CD4-positive, alpha-beta T cell (primary cell): ENCODE measurements around the gene RBBP7. TPM values are rescaled to one million over a fixed set of nuclear protein-coding genes. Genes with fewer than 3 reads are reported as not detected.

Source experiments
- ATAC-seq: fragments of 200-7000 bp; cut with Tn5 transposase; one replicate; pipeline ENCODE4 v1.10.0; 2022; ENCODE audit warnings: mild to moderate bottlenecking; ENCODE audit not compliant: poor library complexity
- CTCF ChIA-PET: fragments of 350-600 bp; sonication (Branson Sonifier 250); formaldehyde crosslinking; loops from one replicate; lab custom pipeline; 2021; ENCODE audit warnings: antibody characterized with exemption, inconsistent platforms; lab: Charles Lee
- POLR2A ChIA-PET: fragments of 350-600 bp; sonication (Branson Sonifier 250); formaldehyde crosslinking; loops from one replicate; lab custom pipeline; 2021; ENCODE audit warnings: antibody characterized with exemption, inconsistent platforms; lab: Charles Lee
- DNase-seq, 14 experiments: peaks; one replicate each; pipeline ENCODE4 v3.0.0-alpha.2; 2013 to 2020; ENCODE audit warnings: mixed read lengths in 2 of 14
- H3K27ac ChIP-seq, 2 donors: one replicate each; pipeline versions ENCODE4 v1.5.1 to v1.7.0; 2013; ENCODE audit warnings: low read length in 2 of 2, low read depth in 1 of 2, mild to moderate bottlenecking in 1 of 2
- H3K27me3 ChIP-seq, 2 experiments: 1 replicate in 1 of 2; 2 replicates in 1 of 2; pipeline versions ENCODE4 v1.6.1 to v1.7.0; 2013; ENCODE audit warnings: low read length in 2 of 2, control low read depth in 1 of 2, mild to moderate bottlenecking in 1 of 2, moderate library complexity in 1 of 2; ENCODE audit not compliant: insufficient read depth in 2 of 2, control insufficient read depth in 1 of 2
- H3K36me3 ChIP-seq: one replicate; pipeline ENCODE4 v1.6.1; 2013; ENCODE audit warnings: low read length, control low read depth; ENCODE audit not compliant: insufficient read depth
- H3K4me1 ChIP-seq: one replicate; pipeline ENCODE4 v1.6.1; 2013; ENCODE audit warnings: low read length, control low read depth; ENCODE audit not compliant: insufficient read depth
- H3K4me3 ChIP-seq: one replicate; pipeline ENCODE4 v1.5.1; 2013; ENCODE audit warnings: mild to moderate bottlenecking, low read length, moderate library complexity
- H3K9me3 ChIP-seq, 2 experiments: 1 replicate in 1 of 2; 2 replicates in 1 of 2; pipeline versions ENCODE4 v1.6.1 to v1.7.0; 2013; ENCODE audit warnings: low read length in 2 of 2, mild to moderate bottlenecking in 2 of 2, control low read depth in 1 of 2, moderate library complexity in 1 of 2; ENCODE audit not compliant: control insufficient read depth in 1 of 2, insufficient read depth in 1 of 2
- H3K27ac Mint-ChIP-seq: one replicate; pipeline ENCODE4 v1.8.0; 2020; ENCODE audit warnings: mixed read lengths
- H3K27me3 Mint-ChIP-seq: one replicate; pipeline ENCODE4 v1.8.0; 2021; ENCODE audit warnings: mixed read lengths
- H3K36me3 Mint-ChIP-seq: one replicate; pipeline ENCODE4 v1.8.0; 2021; ENCODE audit warnings: low read depth, mixed read lengths
- H3K4me1 Mint-ChIP-seq: one replicate; pipeline ENCODE4 v1.8.0; 2021; ENCODE audit warnings: low read depth, mixed read lengths
- H3K4me3 Mint-ChIP-seq: one replicate; pipeline ENCODE4 v1.8.0; 2020; ENCODE audit warnings: mild to moderate bottlenecking, mixed read lengths
- H3K9me3 Mint-ChIP-seq: one replicate; pipeline ENCODE4 v1.8.0; 2020; ENCODE audit warnings: mixed read lengths
- intact Hi-C, 2 experiments: fragments of 100-400 bp; cut with DNase I in 1 of 2; cut with micrococcal nuclease in 1 of 2; formaldehyde crosslinking; loops; one replicate each; pipeline versions ENCODE4 v1.15.1 to v1.9.0; 2023 to 2025; cut with DNase I, micrococcal nuclease
- total RNA-seq, 174 experiments: library from RNA in 2 of 174; stranded (reverse) in 2 of 174; gene quantifications; one replicate each; pipeline ENCODE4 v1.2.3 and lab custom pipeline; 2021 to 2026
- TF ChIP-seq, protein P1 (sequence below): fragments of 200-600 bp; IDR thresholded peaks from one replicate; pipeline ENCODE4 v1.8.0; 2022; ENCODE audit warnings: antibody characterized with exemption, mild to moderate bottlenecking

Gene RBBP7
- total RNA-seq, 2 experiments from 2014 or later: 104 to 110 TPM

DNA sequence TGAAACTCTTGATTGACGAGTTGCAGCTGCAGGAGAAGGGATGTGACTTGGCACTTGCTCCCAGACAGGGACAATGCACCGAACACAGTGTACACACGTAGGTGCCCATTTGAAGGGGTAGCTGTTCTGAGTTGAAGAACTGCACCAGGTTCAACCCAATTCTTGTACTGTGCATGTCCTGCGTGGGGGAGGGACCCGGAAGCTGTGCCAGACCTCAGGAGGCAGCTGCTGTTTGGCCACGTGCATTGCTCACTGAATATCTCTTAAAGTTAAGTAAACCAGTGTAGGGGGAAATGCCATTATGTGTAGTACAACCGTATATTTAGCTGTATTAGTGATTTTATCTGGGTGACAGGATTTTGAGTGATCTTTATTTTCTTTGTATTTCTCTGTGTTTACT, 12.0 kb upstream of the RBBP7 start:
- Mint-ChIP-seq H3K4me1 (peaks cover 4% of the 10 kb centered on the region), H3K27me3 (no peaks in the 10 kb centered on the region), H3K9me3 (no peaks in the 10 kb centered on the region), H3K36me3 (no peaks in the 10 kb centered on the region), H3K4me3 (peak overlapping the region; percentile 87), H3K27ac (peak overlapping the region; percentile 81)
- Histone ChIP-seq H3K9me3 (no peaks in the 10 kb centered on the region), H3K4me3 (peak overlapping the region; percentile 63), H3K27ac (no peak overlapping the region), H3K4me1 (peaks cover 12% of the 10 kb centered on the region), H3K36me3 (no peaks in the 10 kb centered on the region), H3K27me3 (peaks cover 4 to 5% of the 10 kb centered on the region in 2 experiments)
- TF ChIP-seq, protein P1, sequence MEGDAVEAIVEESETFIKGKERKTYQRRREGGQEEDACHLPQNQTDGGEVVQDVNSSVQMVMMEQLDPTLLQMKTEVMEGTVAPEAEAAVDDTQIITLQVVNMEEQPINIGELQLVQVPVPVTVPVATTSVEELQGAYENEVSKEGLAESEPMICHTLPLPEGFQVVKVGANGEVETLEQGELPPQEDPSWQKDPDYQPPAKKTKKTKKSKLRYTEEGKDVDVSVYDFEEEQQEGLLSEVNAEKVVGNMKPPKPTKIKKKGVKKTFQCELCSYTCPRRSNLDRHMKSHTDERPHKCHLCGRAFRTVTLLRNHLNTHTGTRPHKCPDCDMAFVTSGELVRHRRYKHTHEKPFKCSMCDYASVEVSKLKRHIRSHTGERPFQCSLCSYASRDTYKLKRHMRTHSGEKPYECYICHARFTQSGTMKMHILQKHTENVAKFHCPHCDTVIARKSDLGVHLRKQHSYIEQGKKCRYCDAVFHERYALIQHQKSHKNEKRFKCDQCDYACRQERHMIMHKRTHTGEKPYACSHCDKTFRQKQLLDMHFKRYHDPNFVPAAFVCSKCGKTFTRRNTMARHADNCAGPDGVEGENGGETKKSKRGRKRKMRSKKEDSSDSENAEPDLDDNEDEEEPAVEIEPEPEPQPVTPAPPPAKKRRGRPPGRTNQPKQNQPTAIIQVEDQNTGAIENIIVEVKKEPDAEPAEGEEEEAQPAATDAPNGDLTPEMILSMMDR: no peak
- intact Hi-C loops: loop anchor here in 1 of 2 experiments (5.0 kb wide), 1 partner anchor 65 kb away; the partner anchor contains the start of gene REPS2
- ChIA-PET POLR2A (interaction anchor here (1.4 to 4.2 kb wide), 5 partner anchors 9 to 1027 kb away, joined by 4 to 23 read pairs (median 7); partner anchors contain the start of genes AP1S2, RBBP7 and REPS2), CTCF (interaction anchor here (0.7 to 2.8 kb wide), 7 partner anchors 8 to 164 kb away, joined by 3 to 30 read pairs (median 10); partner anchors contain the start of gene RBBP7)
- ATAC-seq (no peak), DNase-seq (peak in 2 of 14 experiments; percentile 17 to 31)

DNA sequence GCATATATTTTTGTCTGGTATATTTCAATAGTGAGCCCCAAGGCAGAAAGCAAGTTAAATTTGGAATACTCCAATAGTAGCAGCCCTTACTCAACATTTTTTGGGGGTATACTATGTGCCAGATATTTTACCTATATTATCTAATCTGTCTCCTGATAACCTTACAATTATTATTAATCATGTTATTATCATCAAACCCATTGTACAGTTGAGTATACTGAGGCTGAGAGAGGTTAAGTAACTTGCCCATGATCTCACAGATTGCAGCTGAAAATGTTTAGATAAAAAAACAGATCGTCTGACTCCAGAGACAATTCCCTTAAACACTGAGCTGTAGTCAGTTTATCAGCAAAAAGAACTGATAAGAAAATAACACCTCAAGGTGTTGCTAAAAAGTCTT, 6.5 kb upstream of the RBBP7 start:
- Histone ChIP-seq H3K4me3 (no peak overlapping the region), H3K36me3 (no peaks in the 10 kb centered on the region), H3K4me1 (no peaks in the 10 kb centered on the region), H3K27ac (no peak overlapping the region), H3K9me3 (no peaks in the 10 kb centered on the region), H3K27me3 (peaks cover 0 to 5% of the 10 kb centered on the region in 2 experiments)
- CTCF ChIA-PET: no interaction called here
- Mint-ChIP-seq H3K27ac (no peak overlapping the region), H3K4me1 (no peaks in the 10 kb centered on the region), H3K36me3 (no peaks in the 10 kb centered on the region), H3K4me3 (no peak overlapping the region), H3K9me3 (no peaks in the 10 kb centered on the region), H3K27me3 (no peaks in the 10 kb centered on the region)
- TF ChIP-seq, protein P1: no peak
- POLR2A ChIA-PET: no interaction called here
- ATAC-seq (no peak), DNase-seq (no peak)
- intact Hi-C loops: no loop called here

DNA sequence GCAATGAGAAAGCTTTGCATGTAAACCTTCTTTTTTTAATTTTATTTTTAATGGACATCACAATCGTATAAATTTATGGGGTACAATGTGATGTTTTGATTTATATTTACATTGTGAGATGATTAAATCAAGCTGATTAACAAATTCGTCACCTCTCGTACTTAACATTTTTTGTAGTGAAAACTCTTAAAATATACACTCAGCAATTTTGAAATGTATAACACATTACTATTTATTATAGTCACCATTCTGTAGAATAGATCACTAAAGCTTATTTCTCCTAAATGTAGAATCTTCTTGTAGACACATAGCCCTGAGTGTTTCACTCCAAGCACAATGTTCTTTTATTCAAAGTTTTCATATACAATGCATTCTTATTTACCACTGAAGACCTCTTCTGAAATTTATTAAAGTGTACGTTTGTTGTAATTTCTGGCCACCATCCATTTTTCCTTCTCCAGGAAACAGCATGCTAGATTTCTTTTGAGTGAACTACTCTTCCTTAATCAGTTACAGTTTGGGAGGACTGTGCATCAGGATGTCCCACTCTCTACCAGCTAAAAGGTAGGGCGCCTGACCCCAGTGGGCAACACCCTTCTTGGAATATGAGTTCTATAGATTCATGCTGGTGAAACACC, 4.4 kb upstream of the RBBP7 start:
- H3K9me3 ChIP-seq: no peaks in the 10 kb centered on the region
- no peak for ATAC-seq
- Mint-ChIP-seq H3K9me3 (no peaks in the 10 kb centered on the region), H3K27ac (no peak overlapping the region), H3K4me3 (no peak overlapping the region), H3K36me3 (peaks cover 5% of the 10 kb centered on the region), H3K27me3 (no peaks in the 10 kb centered on the region), H3K4me1 (peaks cover 4% of the 10 kb centered on the region)
- no peak overlapping the region for H3K27ac ChIP-seq
- CTCF ChIA-PET: interaction anchor here (1.3 to 4.0 kb wide), 3 partner anchors 9 to 18 kb away, joined by 4 to 30 read pairs (median 4); no protein-coding TSS in a partner anchor
- no peak for DNase-seq
- no peaks in the 10 kb centered on the region for H3K36me3 ChIP-seq
- POLR2A ChIA-PET: no interaction called here
- H3K4me3 ChIP-seq: no peak overlapping the region
- TF ChIP-seq, protein P1: no peak
- peaks cover 0 to 5% of the 10 kb centered on the region in 2 experiments for H3K27me3 ChIP-seq
- H3K4me1 ChIP-seq: peaks cover 8% of the 10 kb centered on the region
- intact Hi-C loops: loop anchor here in 1 of 2 experiments (5.0 kb wide), 2 partner anchors 73 to 87 kb away; partner anchors contain the start of genes REPS2 and TXLNG
